ENCODE data around the gene IGF2BP2. TPM values are rescaled to one million over a fixed set of nuclear protein-coding genes. Genes with fewer than 3 reads are reported as not detected.

The IGF2BP2 gene
- total and polyA plus RNA-seq, 2 of the 8 experiments (the other 6 are each of a cell fraction or from before 2014, with no cell fraction given): 7.4 to 121 TPM

GRCh38 chr3:185646382-185647133 lies 178.3 kb downstream of the IGF2BP2 start:
- H2AK5ac ChIP-seq (ENCODE audit: low read depth, low read length): no peak overlapping the region; the same call in 1 of the 2 replicates
- H2BK15ac ChIP-seq (ENCODE audit: low read length): no peak overlapping the region
- peak overlapping the region in 1 of 2 experiments; percentile 2; a peak in 1 of 4 replicates for H3K4me2 ChIP-seq (ENCODE audit: insufficient read depth in 1 of 2, low read depth in 2 of 2, low read length in 2 of 2)
- no peak overlapping the region for H3K56ac ChIP-seq (replicated peaks; ENCODE audit: insufficient read length, low read depth, low read length)
- TF ChIP-seq RFX5 (IDR thresholded peaks at IDR 0.05; ENCODE audit: borderline replicate concordance, low read depth, low read length): no peak
- no peak for TF ChIP-seq BACH1 (IDR thresholded peaks at IDR 0.05; ENCODE audit: low read length)
- 0 out of 2 replicates have a peak, but pooled peaks have one; percentile 23 for TF ChIP-seq MAX (IDR thresholded peaks at IDR 0.05)
- TF ChIP-seq RNF2 (IDR thresholded peaks at IDR 0.05; ENCODE audit: borderline replicate concordance, low read depth, low read length, missing control alignments, poor library complexity, severe bottlenecking): no peak
- no peak for TF ChIP-seq TCF12 (IDR thresholded peaks at IDR 0.05; ENCODE audit: low read depth, low read length)
- peaks cover 7 to 61% (median 23%) of the 10 kb centered on the region in 4 experiments; a peak in 7 of 8 replicates for H3K36me3 ChIP-seq (ENCODE audit: control insufficient read depth in 2 of 4, insufficient read depth in 4 of 4, low read length in 3 of 4)
- no peaks in the 10 kb centered on the region for H3K79me1 ChIP-seq (ENCODE audit: low read depth, low read length)
- no peak overlapping the region for H2BK120ac ChIP-seq (replicated peaks; ENCODE audit: low read depth, low read length)
- no peak overlapping the region for H3K4me3 ChIP-seq (ENCODE audit: extremely low read depth in 1 of 4, insufficient read depth in 2 of 4, low read depth in 3 of 4, low read length in 4 of 4)
- H4K8ac ChIP-seq (ENCODE audit: extremely low read depth, insufficient read depth, low read length): no peak overlapping the region
- no peak overlapping the region for H4K5ac ChIP-seq (ENCODE audit: insufficient read length, low read depth, low read length)
- H4K91ac ChIP-seq (replicated peaks; ENCODE audit: insufficient read length, low read length): no peak overlapping the region
- 84% methylated on average over 14 of the region's 14 CpGs; no CpG with 5 or more reads in 1 of the 2 experiments for WGBS, 2 experiments (ENCODE audit: extremely low coverage in 1 of 2, insufficient coverage in 1 of 2, insufficient read length in 1 of 2, insufficient replicate concordance in 2 of 2, low coverage in 1 of 2, low lambda C conversion rate in 2 of 2, missing lambda C conversion rate in 1 of 2)
- H2BK12ac ChIP-seq (ENCODE audit: low read depth, low read length): peak overlapping the region; percentile 39; the same call in 1 of the 2 replicates
- peaks cover 5 to 20% (median 12%) of the 10 kb centered on the region in 4 experiments for H3K4me1 ChIP-seq (replicated peaks in 1 of 4; ENCODE audit: control insufficient read depth in 3 of 4, insufficient read depth in 4 of 4, low read length in 3 of 4)
- no peak overlapping the region for H3K27ac ChIP-seq (ENCODE audit: low read depth, low read length)
- H3K14ac ChIP-seq (ENCODE audit: insufficient read length): no peak overlapping the region
- H3K18ac ChIP-seq (ENCODE audit: extremely low read depth, low read length): no peak overlapping the region
- no peaks in the 10 kb centered on the region for H3K23me2 ChIP-seq (ENCODE audit: low read depth, low read length)
- 0 out of 2 replicates have a peak overlapping the region, but pooled peaks have one; percentile 32 for H2BK5ac ChIP-seq (ENCODE audit: low read depth, low read length)
- ChIA-PET CTCF (ENCODE audit: partially characterized antibody) (interaction anchor here (5.9 kb wide), 1 partner anchor 13 kb away, joined by 67 read pairs; no protein-coding TSS in a partner anchor), POLR2A (ENCODE audit: partially characterized antibody) (interaction anchor here (0.8 to 2.6 kb wide), 6 partner anchors 10 to 64 kb away, joined by 3 to 7 read pairs (median 4); partner anchors contain the start of gene SENP2)
- FAIRE-seq (no peak), DNase-seq (ENCODE audit: low read depth in 1 of 2, low spot score in 2 of 2) (no peak)
- peaks cover 6 to 8% of the 10 kb centered on the region in 2 experiments for H4K20me1 ChIP-seq (replicated peaks in 1 of 2; ENCODE audit: control insufficient read depth in 1 of 2, insufficient read depth in 2 of 2, low read length in 2 of 2)
- H3K9me3 ChIP-seq (ENCODE audit: insufficient read depth in 2 of 2, low read depth in 1 of 2, low read length in 1 of 2): no peaks in the 10 kb centered on the region
- H3K27me3 ChIP-seq (replicated peaks in 1 of 4; ENCODE audit: control insufficient read depth in 3 of 4, extremely low read depth in 1 of 4, insufficient read depth in 3 of 4, low read length in 3 of 4): no peaks in the 10 kb centered on the region
- H3K23ac ChIP-seq (ENCODE audit: insufficient read length): no peak overlapping the region
- no peaks in the 10 kb centered on the region for H3K79me2 ChIP-seq (ENCODE audit: control insufficient read depth in 1 of 2, insufficient read depth in 2 of 2, low read length in 2 of 2)
- no peak overlapping the region for H3K4ac ChIP-seq (replicated peaks; ENCODE audit: insufficient read length, low read depth, low read length)
- H3K9ac ChIP-seq (replicated peaks in 1 of 4; ENCODE audit: extremely low read depth in 1 of 4, low read depth in 3 of 4, low read length in 3 of 4): no peak overlapping the region; a peak in 2 of 7 replicates
- 0 out of 2 replicates have a peak overlapping the region, but pooled peaks have one; percentile 61 for H2BK20ac ChIP-seq (ENCODE audit: low read length)
- H2AFZ ChIP-seq (ENCODE audit: low read length): no peak overlapping the region

Measured in H1 (cell line).